ENCODE results near the gene TANK. TPM values are rescaled to one million over a fixed set of nuclear protein-coding genes. Genes with fewer than 3 reads are reported as not detected.

Gene TANK
- total RNA-seq, 1 donor from 2014 or later = 33.6 TPM

- Histone ChIP-seq H3K36me3 (ENCODE audit: control insufficient read depth, insufficient read depth, low read length) (no peaks in the 10 kb centered on the region), H3K4me3 (ENCODE audit: low read depth, low read length) (no peak overlapping the region), H3K27me3 (ENCODE audit: control insufficient read depth, insufficient read depth, low read length) (no peaks in the 10 kb centered on the region)
- no peak for TF ChIP-seq CTCF (IDR thresholded peaks at IDR 0.05; ENCODE audit: insufficient read depth, low read length, poor library complexity, severe bottlenecking)
- DNase-seq (ENCODE audit: low read depth) = no peak
Measured at GRCh38 chr2:161146209-161146775, 13.9 kb upstream of the TANK start.

- no peak for TF ChIP-seq CTCF (IDR thresholded peaks at IDR 0.05; ENCODE audit: insufficient read depth, low read length, poor library complexity, severe bottlenecking)
- Histone ChIP-seq H3K27me3 (ENCODE audit: control insufficient read depth, insufficient read depth, low read length) (no peaks in the 10 kb centered on the region), H3K4me3 (ENCODE audit: low read depth, low read length) (no peak overlapping the region), H3K36me3 (ENCODE audit: control insufficient read depth, insufficient read depth, low read length) (no peaks in the 10 kb centered on the region)
- DNase-seq (ENCODE audit: low read depth) = no peak
Measured at GRCh38 chr2:161146996-161147395, 13.2 kb upstream of the TANK start.

- DNase-seq (ENCODE audit: low read depth) = no peak
- no peak overlapping the region for H3K4me3 ChIP-seq (ENCODE audit: low read depth, low read length)
- no peaks in the 10 kb centered on the region for H3K36me3 ChIP-seq (ENCODE audit: control insufficient read depth, insufficient read depth, low read length)
- no peak for TF ChIP-seq CTCF (IDR thresholded peaks at IDR 0.05; ENCODE audit: insufficient read depth, low read length, poor library complexity, severe bottlenecking)
- no peaks in the 10 kb centered on the region for H3K27me3 ChIP-seq (ENCODE audit: control insufficient read depth, insufficient read depth, low read length)
Measured at GRCh38 chr2:161147856-161148255, 12.4 kb upstream of the TANK start.

- Histone ChIP-seq H3K27me3 (ENCODE audit: control insufficient read depth, insufficient read depth, low read length) (no peaks in the 10 kb centered on the region), H3K4me3 (ENCODE audit: low read depth, low read length) (no peak overlapping the region), H3K36me3 (ENCODE audit: control insufficient read depth, insufficient read depth, low read length) (no peaks in the 10 kb centered on the region)
- no peak for DNase-seq (ENCODE audit: low read depth)
- no peak for TF ChIP-seq CTCF (IDR thresholded peaks at IDR 0.05; ENCODE audit: insufficient read depth, low read length, poor library complexity, severe bottlenecking)
Measured at GRCh38 chr2:161150704-161151103, 9.5 kb upstream of the TANK start.

GRCh38 chr2:161152302-161152701, 7.9 kb upstream of the TANK start:
- DNase-seq (ENCODE audit: low read depth) = no peak
- no peaks in the 10 kb centered on the region for H3K27me3 ChIP-seq (ENCODE audit: control insufficient read depth, insufficient read depth, low read length)
- H3K4me3 ChIP-seq (ENCODE audit: low read depth, low read length) = no peak overlapping the region
- no peaks in the 10 kb centered on the region for H3K36me3 ChIP-seq (ENCODE audit: control insufficient read depth, insufficient read depth, low read length)
- no peak for TF ChIP-seq CTCF (IDR thresholded peaks at IDR 0.05; ENCODE audit: insufficient read depth, low read length, poor library complexity, severe bottlenecking)

- Histone ChIP-seq H3K36me3 (ENCODE audit: control insufficient read depth, insufficient read depth, low read length) (no peaks in the 10 kb centered on the region), H3K27me3 (ENCODE audit: control insufficient read depth, insufficient read depth, low read length) (no peaks in the 10 kb centered on the region), H3K4me3 (ENCODE audit: low read depth, low read length) (no peak overlapping the region)
- no peak for TF ChIP-seq CTCF (IDR thresholded peaks at IDR 0.05; ENCODE audit: insufficient read depth, low read length, poor library complexity, severe bottlenecking)
- DNase-seq (ENCODE audit: low read depth) = no peak
Measured at GRCh38 chr2:161158882-161159281, 1.3 kb upstream of the TANK start.

Data from kidney epithelial cell (primary cell).